Tibial nerve (tissue), 4 donors: ENCODE data around the gene TNFRSF18.

Experiments used
- EP300 ChIP-seq, 2 donors: sonication (generic); formaldehyde crosslinking; IDR thresholded peaks; one replicate each; pipeline ENCODE4 v1.6.1; 2017; ENCODE audit warnings: antibody characterized with exemption in 2 of 2, mild to moderate bottlenecking in 1 of 2
- POLR2A ChIP-seq, 2 donors: fragments of 450-650 bp; IDR thresholded peaks; one replicate each; pipeline ENCODE4 v1.6.1; 2017; ENCODE audit warnings: antibody characterized with exemption in 2 of 2, mild to moderate bottlenecking in 2 of 2, moderate library complexity in 2 of 2
- TF ChIP-seq, protein P1 (sequence below), 5 experiments: fragments of 200-600 bp in 3 of 5; fragments of 450-650 bp in 2 of 5; sonication (generic) in 3 of 5; IDR thresholded peaks; one replicate each; pipeline ENCODE4 v1.5.1; 2016 to 2019; ENCODE audit warnings: antibody characterized with exemption in 5 of 5, mild to moderate bottlenecking in 3 of 5, moderate library complexity in 2 of 5

DNA sequence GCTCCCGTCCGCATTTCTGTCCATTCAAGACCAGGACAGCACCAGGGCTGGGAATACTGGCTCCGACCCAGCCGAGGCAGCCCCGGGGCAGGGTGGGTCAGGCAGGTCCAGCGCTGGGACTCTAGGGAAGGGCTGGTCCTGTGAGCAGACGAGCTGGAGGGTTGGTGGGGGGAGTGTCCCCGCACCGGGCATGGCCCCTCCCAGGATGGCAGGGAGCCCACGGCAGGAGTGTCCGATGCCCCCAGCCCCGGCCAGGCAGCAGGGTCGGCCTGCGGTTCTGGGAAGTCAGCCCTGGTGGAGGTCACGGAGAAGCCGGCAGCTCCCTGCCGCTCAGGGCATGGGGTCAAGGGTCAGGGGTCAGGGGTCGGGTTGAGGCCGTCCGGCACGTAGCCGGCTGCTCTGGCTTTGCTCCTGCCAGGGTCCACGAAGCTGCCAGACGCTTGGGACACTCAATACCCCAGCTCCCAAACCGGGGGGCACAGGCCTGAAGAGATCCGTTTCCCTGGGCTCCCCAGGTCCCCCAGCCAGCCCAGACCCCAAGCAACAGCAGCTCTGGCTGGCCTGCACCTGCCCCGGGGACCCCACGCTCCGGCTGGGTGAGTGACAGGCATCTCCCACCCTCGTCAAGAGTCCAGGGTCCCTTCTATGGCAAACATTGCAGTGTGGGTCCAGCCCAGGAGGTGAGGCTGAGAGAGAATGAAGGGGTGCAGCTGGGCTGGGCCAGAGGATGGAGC is 33.4 kb upstream of the TNFRSF18 start:
- TF ChIP-seq, protein P1, sequence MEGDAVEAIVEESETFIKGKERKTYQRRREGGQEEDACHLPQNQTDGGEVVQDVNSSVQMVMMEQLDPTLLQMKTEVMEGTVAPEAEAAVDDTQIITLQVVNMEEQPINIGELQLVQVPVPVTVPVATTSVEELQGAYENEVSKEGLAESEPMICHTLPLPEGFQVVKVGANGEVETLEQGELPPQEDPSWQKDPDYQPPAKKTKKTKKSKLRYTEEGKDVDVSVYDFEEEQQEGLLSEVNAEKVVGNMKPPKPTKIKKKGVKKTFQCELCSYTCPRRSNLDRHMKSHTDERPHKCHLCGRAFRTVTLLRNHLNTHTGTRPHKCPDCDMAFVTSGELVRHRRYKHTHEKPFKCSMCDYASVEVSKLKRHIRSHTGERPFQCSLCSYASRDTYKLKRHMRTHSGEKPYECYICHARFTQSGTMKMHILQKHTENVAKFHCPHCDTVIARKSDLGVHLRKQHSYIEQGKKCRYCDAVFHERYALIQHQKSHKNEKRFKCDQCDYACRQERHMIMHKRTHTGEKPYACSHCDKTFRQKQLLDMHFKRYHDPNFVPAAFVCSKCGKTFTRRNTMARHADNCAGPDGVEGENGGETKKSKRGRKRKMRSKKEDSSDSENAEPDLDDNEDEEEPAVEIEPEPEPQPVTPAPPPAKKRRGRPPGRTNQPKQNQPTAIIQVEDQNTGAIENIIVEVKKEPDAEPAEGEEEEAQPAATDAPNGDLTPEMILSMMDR (IDR thresholded peaks at IDR 0.05), result no peak
- no peak for TF ChIP-seq POLR2A (IDR thresholded peaks at IDR 0.05)
- TF ChIP-seq EP300 (IDR thresholded peaks at IDR 0.05), result no peak
